Large intestine (tissue), 3 donors: ENCODE measurements around the gene SHOX. TPM values are rescaled to one million over a fixed set of nuclear protein-coding genes. Genes with fewer than 3 reads are reported as not detected.

Experiments used
- DNase-seq, 2 donors: peaks; one replicate each; pipeline versions ENCODE4 v3.0.0 to v3.0.0-alpha.2; 2013
- H3K27ac ChIP-seq: one replicate; pipeline ENCODE4 v1.5.1; 2013; ENCODE audit warnings: low read length
- H3K27me3 ChIP-seq: 2 replicates; pipeline ENCODE4 v1.6.1; 2013; ENCODE audit warnings: low read length; ENCODE audit not compliant: control insufficient read depth, insufficient read depth
- H3K36me3 ChIP-seq: 2 replicates; pipeline ENCODE4 v1.6.1; 2013; ENCODE audit warnings: low read length; ENCODE audit not compliant: control insufficient read depth, insufficient read depth
- H3K4me1 ChIP-seq: one replicate; pipeline ENCODE4 v1.6.1; 2013; ENCODE audit warnings: low read length; ENCODE audit not compliant: control insufficient read depth, insufficient read depth
- H3K4me3 ChIP-seq: one replicate; pipeline ENCODE4 v1.5.1; 2013; ENCODE audit warnings: low read length
- H3K9me3 ChIP-seq: one replicate; pipeline ENCODE4 v1.6.1; 2013; ENCODE audit warnings: mild to moderate bottlenecking, low read depth, low read length, moderate library complexity; ENCODE audit not compliant: control insufficient read depth
- WGBS: methylation state at CpG from one replicate; pipeline ENCODE4 v1.1.5; 2013; ENCODE audit warnings: low lambda C conversion rate; ENCODE audit not compliant: insufficient coverage; 5-methylcytosine and 5-hydroxymethylcytosine counted together
- polyA plus RNA-seq: library from polyadenylated mRNA; unstranded; fragments of 120-200 nt; gene quantifications from one replicate; pipeline ENCODE4 v1.2.1, GENCODE V29; 2013

Gene SHOX
- polyA plus RNA-seq, 1 donor, result 0.01 TPM

DNA sequence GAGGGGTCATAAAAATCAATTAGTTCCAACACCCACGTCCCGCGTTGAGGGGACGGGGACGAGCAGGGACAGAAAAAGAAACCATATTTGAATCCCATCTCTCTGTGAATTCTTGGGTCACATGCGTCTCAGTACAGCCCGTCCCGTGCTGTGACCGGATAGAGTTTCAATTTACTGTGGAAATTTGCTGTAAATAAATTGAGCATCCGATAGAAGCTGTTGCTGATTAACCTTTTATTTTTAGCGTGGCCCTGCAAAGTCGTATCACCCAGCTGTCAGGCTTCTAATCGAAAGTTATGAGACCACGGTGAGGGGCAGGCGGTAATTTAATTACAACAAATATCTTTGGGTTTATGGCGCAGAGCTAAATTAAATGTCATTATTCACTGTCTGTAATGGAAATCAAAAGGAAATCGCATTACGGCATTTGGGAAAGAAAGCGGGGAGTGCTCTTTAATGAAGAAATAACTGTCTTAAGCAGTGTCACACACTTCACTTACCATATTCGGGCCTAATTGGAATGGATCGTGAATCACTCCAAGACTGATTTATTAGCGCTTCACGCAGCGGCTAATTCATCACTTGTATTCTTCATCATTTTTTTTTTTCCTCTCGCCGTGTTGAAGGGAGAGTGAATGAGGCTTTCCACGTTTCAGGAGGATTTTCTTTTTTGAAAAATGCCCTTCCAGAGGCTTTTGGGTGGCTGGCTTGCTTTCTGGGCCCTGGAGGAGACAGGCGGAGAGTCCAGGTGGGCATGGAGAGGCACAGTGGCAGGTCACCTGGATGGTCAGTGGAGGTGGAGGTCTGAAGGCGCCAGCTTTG lies 7.3 kb downstream of the SHOX start:
- H3K4me1 ChIP-seq, result no peaks in the 10 kb centered on the region
- no peaks in the 10 kb centered on the region for H3K9me3 ChIP-seq
- 5% methylated on average over 3 of the region's 29 CpGs for WGBS
- H3K27ac ChIP-seq, result no peak overlapping the region
- no peak overlapping the region for H3K4me3 ChIP-seq
- H3K36me3 ChIP-seq, result no peaks in the 10 kb centered on the region
- H3K27me3 ChIP-seq, result peaks cover 89% of the 10 kb centered on the region
- no peak for DNase-seq

DNA sequence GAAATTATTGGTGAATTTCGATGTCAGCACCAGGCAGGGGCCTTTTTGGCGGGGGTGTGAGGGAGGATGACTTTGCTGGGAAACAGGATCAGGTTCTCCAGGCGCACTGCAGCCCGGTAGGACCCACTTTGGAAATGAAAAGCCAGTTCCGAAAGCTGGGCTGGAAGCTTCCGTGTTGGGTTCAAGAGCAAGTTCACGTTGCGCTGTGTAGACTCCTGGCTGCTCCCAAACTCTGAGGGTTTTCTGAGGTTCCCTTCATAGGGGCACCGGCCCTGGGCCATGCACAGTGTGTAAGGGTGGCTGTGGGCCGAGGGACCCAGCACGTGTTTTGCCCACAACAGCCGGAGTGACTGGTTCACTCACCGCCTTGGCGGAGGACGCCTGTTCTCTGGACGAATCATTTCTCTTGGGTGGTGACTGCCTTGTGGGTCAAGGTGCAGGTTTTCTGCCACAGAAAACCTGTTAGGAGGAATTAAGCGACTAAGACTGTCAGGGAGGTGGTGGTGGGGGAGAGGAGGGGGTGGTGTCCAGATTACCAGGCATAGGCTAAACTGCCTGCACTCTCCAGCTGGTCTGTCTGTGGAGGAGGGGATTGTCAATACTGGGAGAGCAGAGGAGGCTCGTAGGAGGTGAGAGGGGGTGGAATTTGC lies 8.0 kb downstream of the SHOX start:
- Histone ChIP-seq H3K9me3 (no peaks in the 10 kb centered on the region), H3K36me3 (no peaks in the 10 kb centered on the region), H3K4me3 (no peak overlapping the region), H3K27ac (no peak overlapping the region), H3K4me1 (no peaks in the 10 kb centered on the region), H3K27me3 (peaks cover 85% of the 10 kb centered on the region)
- no peak for DNase-seq
- WGBS, result no CpG with 5 or more reads among the region's 18 CpGs

DNA sequence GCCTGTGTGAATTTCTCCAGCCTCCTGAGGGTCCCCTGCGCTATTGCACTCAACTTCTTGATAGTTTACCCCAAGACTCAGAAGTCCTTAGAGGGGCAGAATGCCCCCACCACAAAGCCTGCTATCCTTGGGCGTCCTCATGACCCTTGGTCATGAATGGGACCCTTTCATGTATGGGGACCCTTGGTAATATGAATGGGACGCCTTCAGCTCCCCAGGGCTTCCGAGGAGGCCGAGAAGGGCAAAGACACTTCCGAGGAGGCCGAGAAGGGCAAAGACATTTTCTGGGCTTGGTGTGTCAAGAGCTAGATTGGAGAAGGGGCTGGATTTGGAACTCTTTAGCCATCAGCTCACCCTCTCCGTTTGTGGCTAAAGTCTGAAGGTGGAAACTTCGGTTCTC lies 8.6 kb downstream of the SHOX start:
- no peak overlapping the region for H3K27ac ChIP-seq
- no peak overlapping the region for H3K4me3 ChIP-seq
- no peaks in the 10 kb centered on the region for H3K4me1 ChIP-seq
- no peaks in the 10 kb centered on the region for H3K36me3 ChIP-seq
- WGBS, result no CpG with 5 or more reads among the region's 9 CpGs
- no peak for DNase-seq
- H3K9me3 ChIP-seq, result no peaks in the 10 kb centered on the region
- peaks cover 85% of the 10 kb centered on the region for H3K27me3 ChIP-seq

DNA sequence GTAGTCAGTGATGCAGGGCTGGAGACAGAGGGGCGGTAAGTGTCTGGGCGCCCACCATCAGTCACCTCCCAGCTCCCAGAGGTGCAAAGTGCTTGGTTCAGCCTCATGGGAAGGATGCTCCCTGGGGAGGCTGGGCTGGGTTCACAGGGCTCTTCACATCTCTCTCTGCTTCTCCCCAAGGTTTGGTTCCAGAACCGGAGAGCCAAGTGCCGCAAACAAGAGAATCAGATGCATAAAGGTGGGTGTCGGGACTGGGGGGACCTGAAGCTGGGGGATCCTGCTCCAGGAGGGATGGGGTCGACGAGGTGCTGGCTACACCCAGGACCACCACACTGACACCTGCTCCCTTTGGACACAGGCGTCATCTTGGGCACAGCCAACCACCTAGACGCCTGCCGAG lies 10.1 kb downstream of the SHOX start:
- H3K27ac ChIP-seq, result no peak overlapping the region
- no CpG with 5 or more reads among the region's 10 CpGs for WGBS
- no peak for DNase-seq
- H3K4me1 ChIP-seq, result no peaks in the 10 kb centered on the region
- H3K4me3 ChIP-seq, result no peak overlapping the region
- H3K27me3 ChIP-seq, result peaks cover 78% of the 10 kb centered on the region
- no peaks in the 10 kb centered on the region for H3K36me3 ChIP-seq
- H3K9me3 ChIP-seq, result no peaks in the 10 kb centered on the region

DNA sequence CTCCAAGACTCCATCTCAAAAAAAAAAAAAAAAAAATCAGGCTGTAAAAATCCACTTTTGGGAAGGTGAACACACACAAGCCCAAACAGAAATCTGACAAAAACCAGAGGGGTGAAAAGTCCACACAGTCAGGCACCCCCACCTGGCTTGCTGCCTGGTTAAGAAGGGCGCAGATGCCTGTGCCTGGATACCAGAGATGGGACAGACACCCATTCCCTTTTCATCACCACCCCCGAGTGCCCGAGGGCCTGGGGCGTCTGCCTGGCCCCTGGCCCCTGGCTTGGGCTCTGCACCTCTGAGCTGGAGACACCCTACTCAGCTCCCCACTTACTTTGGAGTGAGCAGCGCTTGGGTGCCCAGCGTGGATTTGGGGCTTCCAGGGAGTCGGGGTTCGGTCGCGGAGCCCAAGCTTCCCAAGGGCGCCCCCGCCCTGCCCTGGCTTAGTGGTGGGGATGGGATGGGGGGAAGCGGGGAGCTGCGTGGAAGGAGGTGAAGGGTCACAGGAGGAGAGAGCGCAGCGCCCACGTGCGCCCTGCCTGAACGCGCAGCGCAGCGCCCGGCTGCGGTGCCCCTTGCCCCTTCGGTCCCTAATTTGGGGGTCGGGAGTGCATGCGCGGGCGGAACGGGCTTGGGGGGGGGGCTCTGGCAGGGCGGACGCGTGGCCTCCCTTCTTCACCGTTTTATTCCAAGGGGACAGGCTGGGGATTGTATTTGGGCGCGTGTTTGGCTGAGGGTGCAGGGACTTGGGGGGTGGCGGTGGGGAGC lies 11.3 kb downstream of the SHOX start:
- no CpG with 5 or more reads among the region's 37 CpGs for WGBS
- Histone ChIP-seq H3K27ac (no peak overlapping the region), H3K4me1 (no peaks in the 10 kb centered on the region), H3K9me3 (no peaks in the 10 kb centered on the region), H3K4me3 (no peak overlapping the region), H3K27me3 (peaks cover 75% of the 10 kb centered on the region), H3K36me3 (no peaks in the 10 kb centered on the region)
- DNase-seq, result no peak

DNA sequence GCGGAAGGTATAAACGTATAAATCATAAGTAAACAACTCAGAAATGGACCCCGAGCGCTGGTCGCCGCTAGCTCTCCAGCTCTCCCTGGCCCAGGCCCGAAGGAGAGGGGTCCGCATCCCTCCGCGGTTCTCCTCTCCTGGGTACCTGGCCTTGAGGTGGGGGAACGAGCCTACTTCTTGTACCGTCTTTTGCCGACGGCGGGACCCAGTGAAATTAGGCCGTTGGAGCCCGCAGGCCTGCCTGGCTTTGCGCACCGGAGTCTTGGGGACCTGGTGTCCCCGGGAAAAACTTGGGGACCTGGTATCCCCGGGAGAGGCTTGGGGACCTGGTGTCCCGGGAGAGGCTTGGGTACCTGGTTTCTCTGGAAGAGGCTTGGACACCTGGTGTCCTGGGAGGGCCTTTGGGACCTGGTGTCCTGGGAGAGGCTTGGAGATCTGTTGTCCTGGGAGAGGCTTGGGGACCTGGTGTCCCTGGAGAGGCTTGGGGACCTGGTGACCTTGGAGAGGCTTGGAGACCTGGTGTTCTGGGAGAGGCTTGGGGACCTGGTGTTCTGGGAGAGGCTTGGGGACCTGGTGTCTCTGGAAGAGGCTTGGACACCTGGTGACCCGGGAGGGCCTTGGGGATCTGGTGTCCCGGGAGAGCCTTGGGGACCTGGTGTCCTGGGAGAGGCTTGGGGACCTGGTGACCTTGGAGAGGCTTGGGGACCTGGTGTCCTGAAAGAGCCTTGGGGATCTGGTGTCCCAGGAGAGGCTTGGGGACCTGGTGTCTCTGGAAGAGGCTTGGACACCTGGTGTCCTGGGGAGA lies 12.0 kb downstream of the SHOX start:
- DNase-seq, result no peak
- no CpG with 5 or more reads among the region's 24 CpGs for WGBS

DNA sequence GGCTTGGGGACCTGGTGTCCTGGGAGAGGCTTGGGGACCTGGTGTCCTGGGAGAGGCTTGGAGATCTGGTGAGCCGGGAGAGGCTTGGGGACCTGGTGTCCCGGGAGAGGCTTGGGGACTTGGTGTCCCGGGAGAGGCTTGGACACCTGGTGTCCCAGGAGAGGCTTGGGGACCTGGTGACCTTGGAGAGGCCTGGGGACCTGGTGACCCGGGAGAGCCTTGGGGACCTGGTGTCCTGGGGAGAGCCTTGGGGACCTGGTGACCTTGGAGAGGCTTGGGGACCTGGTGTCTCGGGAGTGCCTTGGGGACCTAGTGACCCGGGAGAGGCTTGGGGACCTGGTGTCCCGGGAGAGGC lies 12.6 kb downstream of the SHOX start:
- H3K27me3 ChIP-seq, result peaks cover 62% of the 10 kb centered on the region
- WGBS, result no CpG with 5 or more reads among the region's 7 CpGs
- H3K9me3 ChIP-seq, result no peaks in the 10 kb centered on the region
- no peak for DNase-seq
- no peaks in the 10 kb centered on the region for H3K4me1 ChIP-seq
- H3K4me3 ChIP-seq, result no peak overlapping the region
- H3K27ac ChIP-seq, result no peak overlapping the region
- H3K36me3 ChIP-seq, result no peaks in the 10 kb centered on the region

More for the DNA sequence above, 12.0 kb downstream of the SHOX start:
- H3K4me3 ChIP-seq, result no peak overlapping the region
- H3K9me3 ChIP-seq, result no peaks in the 10 kb centered on the region
- no peaks in the 10 kb centered on the region for H3K4me1 ChIP-seq
- no peaks in the 10 kb centered on the region for H3K36me3 ChIP-seq
- H3K27me3 ChIP-seq, result peaks cover 67% of the 10 kb centered on the region
- no peak overlapping the region for H3K27ac ChIP-seq

DNA sequence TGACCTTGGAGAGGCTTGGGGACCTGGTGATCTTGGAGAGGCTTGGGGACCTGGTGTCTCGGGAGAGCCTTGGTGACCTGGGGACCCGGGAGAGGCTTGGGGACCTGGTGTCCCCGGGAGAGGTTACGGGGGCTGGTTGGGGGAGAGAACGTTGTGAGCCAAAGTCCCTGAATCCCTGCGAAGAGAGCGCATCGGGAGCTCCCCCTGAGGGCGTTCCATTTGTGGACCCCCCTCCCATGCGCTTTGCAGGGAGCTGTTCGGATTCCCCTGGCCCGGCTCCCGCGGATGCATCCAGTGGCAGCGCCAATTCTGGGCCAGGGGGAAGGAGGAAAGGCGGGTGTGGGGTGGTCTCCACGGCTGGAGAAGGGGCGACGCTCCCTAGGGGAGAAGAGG lies 13.3 kb downstream of the SHOX start:
- H3K27me3 ChIP-seq, result peaks cover 55% of the 10 kb centered on the region
- DNase-seq, result no peak

DNA sequence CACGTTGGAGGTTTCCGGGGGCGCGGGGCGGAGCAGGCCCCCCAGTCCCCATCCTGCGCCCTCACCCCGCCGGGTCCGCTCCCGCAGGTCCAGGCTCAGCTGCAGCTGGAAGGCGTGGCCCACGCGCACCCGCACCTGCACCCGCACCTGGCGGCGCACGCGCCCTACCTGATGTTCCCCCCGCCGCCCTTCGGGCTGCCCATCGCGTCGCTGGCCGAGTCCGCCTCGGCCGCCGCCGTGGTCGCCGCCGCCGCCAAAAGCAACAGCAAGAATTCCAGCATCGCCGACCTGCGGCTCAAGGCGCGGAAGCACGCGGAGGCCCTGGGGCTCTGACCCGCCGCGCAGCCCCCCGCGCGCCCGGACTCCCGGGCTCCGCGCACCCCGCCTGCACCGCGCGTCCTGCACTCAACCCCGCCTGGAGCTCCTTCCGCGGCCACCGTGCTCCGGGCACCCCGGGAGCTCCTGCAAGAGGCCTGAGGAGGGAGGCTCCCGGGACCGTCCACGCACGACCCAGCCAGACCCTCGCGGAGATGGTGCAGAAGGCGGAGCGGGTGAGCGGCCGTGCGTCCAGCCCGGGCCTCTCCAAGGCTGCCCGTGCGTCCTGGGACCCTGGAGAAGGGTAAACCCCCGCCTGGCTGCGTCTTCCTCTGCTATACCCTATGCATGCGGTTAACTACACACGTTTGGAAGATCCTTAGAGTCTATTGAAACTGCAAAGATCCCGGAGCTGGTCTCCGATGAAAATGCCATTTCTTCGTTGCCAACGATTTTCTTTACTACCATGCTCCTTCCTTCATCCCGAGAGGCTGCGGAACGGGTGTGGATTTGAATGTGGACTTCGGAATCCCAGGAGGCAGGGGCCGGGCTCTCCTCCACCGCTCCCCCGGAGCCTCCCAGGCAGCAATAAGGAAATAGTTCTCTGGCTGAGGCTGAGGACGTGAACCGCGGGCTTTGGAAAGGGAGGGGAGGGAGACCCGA lies 14.0 kb downstream of the SHOX start:
- no peak overlapping the region for H3K27ac ChIP-seq

More for the DNA sequence above, 13.3 kb downstream of the SHOX start:
- Histone ChIP-seq H3K9me3 (no peaks in the 10 kb centered on the region), H3K27ac (no peak overlapping the region), H3K36me3 (no peaks in the 10 kb centered on the region), H3K4me3 (no peak overlapping the region), H3K4me1 (no peaks in the 10 kb centered on the region)
- WGBS, result no CpG with 5 or more reads among the region's 19 CpGs

More for the DNA sequence above, 14.0 kb downstream of the SHOX start:
- peaks cover 48% of the 10 kb centered on the region for H3K27me3 ChIP-seq
- H3K4me1 ChIP-seq, result no peaks in the 10 kb centered on the region
- H3K9me3 ChIP-seq, result no peaks in the 10 kb centered on the region
- DNase-seq, result peak; percentile 29 to 76
- 0% methylated on average over 3 of the region's 95 CpGs for WGBS
- peak overlapping the region; percentile 24 for H3K4me3 ChIP-seq
- H3K36me3 ChIP-seq, result no peaks in the 10 kb centered on the region
